HG02938 (cell line): ENCODE results near the gene WASF3.

Experiments used
- ATAC-seq: cut with Tn5 transposase; IDR thresholded peaks from one replicate; pipeline ENCODE4 v1.9.1; 2021; ENCODE audit warnings: mild to moderate bottlenecking, moderate library complexity; ENCODE audit not compliant: unreplicated experiment

Gene WASF3

DNA sequence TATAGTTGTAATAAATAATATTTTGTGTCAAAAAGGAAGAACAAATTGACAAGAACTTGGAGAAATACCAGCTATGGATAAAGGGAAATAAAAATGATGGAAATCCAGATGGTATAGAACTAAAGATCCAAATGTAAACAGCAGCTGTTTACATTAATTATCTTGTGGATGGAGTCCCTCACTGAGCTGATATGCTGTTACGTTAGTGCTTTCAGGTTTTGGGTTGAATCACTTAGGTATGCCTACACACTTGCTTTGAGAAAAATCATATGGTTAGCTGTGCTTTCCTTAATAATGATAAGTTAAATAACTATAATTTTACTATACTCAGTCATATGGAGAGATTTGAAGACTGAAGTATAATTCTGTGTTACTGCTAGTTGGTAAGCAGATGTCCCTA lies 27.7 kb downstream of the WASF3 start:
- ATAC-seq: no peak

DNA sequence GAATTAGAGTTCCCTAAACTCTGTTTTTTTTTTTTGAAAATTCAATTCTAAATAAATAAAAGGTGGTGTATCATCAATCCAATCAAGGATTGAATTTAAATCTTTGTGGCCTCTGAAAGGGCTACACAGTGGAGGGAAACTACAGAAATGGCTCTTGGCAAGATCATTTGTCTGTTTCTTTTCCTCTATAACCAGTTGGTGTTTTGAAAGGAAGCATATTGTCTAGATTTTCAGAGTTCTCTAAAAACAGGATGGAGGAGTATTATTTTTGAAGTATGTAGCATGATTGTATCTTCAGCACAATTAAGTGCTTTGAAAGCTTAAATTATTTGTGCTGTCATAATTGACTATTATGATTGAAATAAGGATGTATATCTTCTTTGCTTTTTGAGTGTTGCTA lies 29.8 kb downstream of the WASF3 start:
- ATAC-seq: no peak

DNA sequence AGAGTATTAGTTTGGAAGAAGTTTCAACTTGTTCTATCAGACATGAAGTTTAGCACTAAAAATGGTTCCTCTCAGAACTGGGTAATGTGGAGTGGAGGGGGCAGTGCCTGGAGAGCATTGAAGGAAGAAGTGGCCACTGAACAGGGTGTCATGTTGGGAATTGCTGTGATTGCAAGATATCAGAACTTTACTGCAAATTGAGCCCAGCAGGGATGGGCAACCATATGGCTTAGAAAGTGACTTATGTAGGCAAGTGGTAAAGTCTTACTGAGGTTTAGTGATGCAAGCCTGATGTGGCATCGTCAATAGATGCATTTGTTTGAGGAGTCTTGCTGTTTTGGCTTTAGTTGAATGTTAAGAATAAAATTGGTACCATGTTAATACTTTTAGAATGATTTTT lies 31.7 kb downstream of the WASF3 start:
- no peak for ATAC-seq

DNA sequence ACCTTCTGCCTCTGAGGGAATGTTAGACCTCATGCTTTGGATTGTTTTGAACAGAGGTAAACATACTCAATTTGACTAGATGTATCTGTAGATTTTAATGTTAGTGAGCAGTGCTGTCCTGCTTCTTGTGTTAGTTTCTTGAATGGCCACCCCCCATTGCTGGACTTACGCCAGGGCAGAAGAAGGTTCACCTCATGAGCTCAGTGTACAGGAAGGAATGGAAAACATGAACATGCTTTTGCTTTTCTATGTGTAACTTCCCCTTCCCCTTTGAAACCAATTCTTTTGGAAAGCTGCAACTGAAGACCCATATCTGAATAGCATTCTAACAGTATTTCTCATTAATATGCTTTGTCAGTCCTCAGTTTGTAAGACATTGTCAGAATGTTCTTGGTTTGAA lies 32.3 kb downstream of the WASF3 start:
- ATAC-seq: no peak

DNA sequence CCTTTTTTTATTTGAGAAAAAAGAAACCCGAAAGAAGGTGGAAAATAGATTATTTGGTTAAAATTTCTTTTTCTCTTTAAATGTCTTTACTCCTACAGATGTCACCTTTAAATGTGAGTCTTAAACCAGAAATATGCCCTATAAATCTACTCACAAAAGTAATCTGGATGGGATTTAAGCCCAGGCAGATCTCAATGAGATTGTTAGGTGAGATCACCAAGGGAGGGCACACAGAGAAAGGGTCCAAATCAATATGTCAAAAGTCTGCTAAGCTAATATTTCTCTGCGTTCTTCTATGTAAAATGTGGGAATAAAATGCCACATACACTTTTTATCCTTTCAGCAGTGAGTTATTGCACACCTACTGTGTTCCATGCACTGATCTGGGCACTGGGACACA lies 32.9 kb downstream of the WASF3 start:
- ATAC-seq: no peak

DNA sequence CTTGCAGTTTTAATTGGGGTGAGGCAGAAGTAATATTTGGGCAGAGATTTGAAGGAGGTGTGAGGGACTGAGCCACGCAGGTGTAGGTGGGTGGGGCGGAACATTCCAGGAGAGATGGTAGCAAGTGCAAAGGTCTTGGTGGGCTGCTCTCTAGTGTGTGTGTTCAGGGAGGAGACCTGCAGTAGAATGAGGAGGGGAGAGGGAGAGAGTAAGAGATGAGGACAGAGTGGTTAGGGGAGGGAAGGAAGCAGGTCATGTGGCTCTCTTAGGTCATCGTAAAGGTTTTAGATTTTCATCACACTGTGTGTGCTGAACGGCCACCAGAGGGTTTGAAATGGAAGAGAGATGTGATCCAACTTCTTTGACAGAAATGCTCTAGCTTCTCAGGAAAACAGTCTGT lies 33.5 kb downstream of the WASF3 start:
- no peak for ATAC-seq

DNA sequence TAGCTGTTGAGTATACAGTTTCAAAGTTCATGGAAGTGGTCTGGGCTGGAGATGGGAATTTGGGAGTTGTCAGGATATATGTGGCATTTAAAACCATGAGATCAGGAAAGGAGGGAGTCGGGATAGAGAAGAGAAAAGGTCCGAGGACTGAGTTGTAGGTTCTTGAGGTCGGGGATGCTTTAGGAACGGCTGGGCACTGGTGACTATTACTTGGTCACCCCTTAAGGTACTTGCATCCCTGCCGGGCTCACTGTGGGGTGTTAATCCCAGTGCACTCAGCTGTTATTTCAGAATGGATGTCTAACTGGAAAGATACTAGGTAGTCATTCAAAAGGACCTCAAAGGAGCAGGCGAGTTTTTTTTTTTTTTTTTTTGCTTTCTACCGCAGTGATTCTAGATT lies 34.2 kb downstream of the WASF3 start:
- no peak for ATAC-seq

DNA sequence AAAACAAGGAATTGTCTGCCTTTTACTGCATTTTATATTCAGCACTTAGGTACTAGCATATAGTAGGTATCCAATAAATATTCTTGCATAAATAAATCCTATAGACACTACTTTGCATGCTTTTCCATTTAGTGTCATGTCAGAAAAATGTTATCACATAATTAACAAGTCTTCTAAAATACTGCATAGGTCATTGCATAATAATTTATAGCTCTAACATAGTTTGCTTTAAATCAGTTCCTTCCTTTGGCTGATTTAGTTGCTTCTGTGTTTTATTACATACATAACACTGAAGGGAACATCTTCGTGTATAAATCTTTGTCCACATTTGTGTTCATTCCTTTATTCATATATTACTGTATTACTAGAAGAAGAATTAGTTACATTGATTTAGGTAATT lies 36.2 kb downstream of the WASF3 start:
- no peak for ATAC-seq

DNA sequence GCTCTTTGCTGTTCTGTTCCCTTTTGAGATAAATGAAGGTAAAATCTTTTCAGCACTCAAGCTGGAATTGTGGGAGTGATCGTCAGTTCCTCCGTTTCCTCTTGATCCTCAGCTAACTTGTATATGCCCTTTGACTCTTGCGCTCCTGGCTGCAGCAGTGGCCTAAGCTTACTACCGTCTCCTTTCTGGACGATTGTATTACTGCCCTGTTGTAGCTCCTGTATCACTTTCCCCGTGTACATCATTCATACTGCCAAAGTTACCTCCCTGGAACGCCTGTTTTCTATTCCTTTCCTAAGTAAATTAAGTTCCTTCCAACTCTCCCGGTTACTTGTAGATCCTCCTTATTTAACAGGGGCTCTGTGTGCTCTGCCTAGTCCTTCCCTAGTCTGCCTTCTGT lies 36.9 kb downstream of the WASF3 start:
- ATAC-seq: no peak

DNA sequence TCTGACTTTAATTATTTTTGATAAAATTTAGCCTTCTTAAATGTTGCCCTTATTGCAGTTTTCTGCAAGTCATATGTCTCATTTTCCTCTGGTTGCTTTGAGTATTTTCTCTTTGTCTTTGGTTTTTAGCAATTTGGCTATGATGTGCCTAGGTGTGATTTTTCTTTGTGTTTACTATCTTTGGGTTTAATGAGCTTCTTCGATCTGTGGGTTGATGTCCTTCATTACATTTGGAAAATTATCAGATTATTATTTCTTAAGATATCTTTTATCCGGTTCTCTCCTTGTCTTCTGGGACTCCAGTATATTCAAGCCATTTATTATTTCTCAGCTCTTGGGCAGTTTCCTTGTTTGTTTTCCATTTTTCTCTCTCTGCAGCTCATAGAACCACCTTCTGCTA lies 39.0 kb downstream of the WASF3 start:
- no peak for ATAC-seq

DNA sequence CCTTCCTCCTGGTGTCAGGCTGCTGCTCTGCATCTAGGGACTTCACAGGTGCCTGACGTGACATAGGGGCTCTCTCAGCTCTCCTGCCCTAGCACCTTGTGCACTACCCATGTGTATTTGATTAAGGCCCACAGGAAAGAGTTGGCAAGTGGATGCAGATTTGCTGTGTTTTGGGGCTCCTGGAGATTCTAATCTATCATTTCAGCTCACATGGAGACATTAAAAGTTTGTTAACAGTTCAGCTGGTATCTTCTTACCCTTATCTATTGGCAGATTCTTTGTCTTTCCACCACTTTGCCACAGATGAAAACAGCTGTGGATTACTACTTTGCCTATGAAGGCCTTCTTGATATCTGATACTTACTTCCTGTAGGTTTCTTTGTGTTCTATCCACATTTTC lies 41.9 kb downstream of the WASF3 start:
- no peak for ATAC-seq

DNA sequence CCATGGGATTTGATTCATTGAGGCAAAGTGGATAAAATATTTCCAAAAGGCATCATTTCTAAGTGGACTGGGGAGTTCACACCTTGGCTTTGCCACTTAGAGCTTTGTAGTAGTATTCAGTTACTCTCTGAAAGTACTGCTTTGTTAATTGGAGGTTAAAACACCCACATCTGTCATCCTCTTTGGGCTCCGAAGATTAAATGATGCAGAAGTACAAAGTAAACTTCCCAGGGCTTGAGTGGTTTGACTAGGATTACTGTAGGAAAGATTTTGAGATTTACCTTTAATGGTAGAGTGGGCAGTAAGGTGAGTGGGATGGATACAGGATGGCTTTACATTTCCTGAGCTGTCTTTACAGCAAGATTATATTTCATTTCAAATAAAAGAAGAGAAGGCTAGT lies 42.4 kb downstream of the WASF3 start:
- ATAC-seq: no peak

DNA sequence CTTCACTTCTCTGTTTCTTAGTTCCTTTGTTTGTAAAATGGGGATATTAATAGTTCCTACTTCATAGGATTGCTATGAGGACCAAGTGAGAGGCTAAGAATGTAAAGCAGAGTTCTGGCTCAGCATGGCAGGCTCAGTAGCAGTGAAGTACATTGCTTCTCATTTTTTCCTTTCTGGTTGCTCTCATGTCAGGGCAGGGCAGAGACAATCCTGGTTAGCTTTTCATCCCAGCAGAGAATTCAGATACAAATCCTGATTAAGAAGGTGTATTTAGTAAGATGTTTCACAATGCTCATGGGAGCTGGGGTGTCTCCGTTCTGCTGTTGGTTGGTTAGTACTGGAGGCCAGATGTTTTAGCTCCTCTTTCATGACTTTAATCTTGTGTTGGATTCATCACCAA lies 42.9 kb downstream of the WASF3 start:
- ATAC-seq: no peak

DNA sequence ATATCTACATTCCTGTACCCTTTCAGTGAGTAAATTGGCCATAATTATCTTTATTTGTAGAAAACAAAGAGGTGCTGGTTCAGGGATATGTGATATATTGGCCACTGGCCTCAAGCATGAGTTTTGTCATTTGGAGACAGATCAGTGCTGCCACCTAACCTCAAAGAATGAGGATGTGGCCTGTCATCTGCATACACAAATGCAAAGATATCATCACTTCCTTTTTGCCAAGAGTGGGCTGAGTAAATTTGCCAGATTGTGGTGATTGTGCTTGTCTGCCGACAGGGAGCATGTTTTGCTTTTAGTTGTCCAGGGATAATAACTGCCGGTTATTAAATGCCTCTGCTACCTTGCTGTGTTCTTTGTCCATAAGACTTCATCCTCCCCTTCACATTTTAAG lies 44.2 kb downstream of the WASF3 start:
- no peak for ATAC-seq

DNA sequence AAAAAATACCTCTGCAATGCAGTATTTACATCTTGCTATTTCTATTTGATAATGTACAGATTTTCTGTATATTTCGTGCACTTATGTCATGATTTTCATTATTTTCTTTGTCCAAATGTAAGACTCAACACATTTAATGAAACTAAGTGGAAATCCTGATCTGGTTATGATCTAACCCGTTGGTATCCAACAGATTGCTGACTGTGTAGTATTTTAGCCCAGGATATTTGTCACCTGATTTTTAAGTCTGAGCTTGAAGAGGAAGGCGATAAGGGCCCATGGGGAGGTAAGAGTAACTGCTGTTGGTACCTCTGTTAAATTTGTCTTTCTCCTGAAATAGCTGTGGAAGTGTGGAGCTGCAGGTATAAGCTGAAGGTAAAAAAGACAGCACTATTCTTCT lies 45.3 kb downstream of the WASF3 start:
- no peak for ATAC-seq

DNA sequence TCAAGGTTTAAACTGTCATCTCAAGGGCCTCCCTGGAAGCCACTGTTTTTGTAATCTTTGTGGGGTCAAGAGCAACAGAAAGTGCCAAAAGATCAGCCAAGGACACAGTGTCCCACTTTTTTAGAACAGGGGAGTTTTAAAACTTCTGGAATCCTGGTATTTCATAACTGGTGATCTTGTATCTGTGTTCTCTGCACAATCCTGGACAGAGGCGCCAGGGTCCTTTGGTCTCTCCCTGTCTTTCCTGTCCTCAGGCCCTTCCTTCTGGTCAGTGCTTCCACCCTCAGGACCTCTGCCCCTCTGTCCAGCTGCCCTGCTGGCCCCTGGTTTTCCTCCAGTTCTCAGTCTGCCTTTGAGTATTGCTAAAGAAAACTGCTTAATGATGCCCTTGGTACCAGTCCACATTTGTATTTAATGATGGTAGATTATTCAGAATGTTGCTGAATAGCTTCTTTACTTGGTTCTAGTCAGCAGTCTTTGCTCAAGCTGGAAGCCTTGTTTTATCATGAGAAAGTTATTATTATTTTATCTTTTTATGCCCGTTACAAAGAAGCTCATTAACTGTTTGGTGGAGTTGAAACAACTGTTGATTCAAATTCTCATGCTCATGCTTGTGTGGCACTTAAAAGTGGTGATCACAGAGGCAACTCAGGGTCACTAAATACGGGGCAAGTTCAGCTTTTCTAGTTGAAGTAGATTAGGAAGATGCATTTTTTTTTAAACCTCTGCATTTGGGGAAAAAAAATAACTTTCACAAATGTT lies 47.5 kb downstream of the WASF3 start:
- no peak for ATAC-seq

DNA sequence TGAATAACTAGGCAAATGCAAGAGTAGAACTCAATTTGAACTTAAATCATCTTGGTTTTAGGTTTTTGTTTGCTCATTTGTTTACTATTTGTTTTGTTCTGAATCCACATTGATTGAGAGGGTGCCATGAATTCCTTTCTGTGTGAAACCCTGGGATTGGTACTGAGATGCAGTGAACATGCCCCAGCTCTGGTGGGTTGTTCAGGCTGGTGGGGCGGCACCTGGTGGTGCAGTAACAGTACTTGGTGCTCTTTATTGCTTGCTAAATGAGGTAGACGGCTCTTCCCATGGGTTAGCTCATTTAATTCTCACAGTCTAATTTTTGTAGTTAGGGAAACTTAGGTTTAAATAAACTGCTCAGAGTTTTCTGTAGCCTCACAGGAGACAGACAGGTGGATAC lies 48.4 kb downstream of the WASF3 start:
- no peak for ATAC-seq

DNA sequence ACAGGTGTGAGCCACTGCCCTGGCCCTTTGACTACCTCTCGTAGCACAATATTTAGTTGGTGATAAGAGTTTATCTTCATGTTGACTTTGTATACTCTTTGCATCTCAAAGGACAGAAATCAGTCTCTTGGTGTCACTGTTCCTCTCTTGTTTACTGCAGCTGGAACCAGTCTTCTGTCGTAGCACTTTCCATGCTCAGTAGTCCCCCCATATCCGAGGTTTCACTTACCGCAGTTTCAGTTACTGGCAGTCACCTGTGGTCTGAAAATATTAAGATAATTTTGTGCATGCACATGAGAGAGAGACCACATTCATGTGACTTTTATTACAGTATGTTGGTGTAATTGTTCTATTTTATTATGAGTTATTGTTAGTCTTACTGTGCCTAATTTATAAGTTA lies 49.1 kb downstream of the WASF3 start:
- ATAC-seq: no peak

DNA sequence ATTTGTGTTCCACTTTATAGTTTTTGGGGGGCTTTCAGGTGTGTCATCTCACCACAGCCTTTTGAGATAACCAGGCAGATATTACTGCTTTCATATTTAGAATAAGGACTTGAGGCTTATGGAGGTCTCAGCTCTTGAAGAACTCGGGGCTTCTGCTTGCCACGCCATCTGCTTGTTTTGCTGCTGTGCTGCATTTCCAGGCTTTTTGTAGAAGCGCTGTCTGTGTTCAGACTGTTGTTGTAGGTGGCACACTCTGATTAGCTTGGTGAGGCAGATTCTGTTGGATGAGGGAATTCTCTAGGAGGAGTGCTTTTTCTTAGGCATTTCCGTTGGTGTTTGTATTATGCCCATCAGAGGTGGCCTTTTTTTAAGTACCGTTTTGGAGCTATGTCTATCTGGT lies 57.2 kb downstream of the WASF3 start:
- no peak for ATAC-seq

DNA sequence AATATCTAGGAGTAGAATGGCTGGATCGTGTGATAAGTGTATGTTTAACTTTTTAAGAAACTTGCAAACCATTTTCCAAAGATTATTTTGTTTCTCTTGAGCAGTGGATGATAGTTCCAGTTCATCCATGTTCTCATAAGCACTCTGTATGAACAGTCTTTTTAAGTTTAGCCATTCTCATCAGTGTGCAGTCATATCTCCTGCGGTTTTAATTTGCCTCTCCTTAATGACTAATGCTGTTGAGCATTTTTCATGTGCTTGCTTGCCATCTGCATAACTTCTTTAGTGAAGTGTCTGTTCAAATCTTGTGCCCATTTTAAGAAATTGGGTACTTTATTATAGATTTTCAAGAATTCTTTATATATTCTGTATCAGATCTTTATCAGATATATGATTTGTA lies 58.6 kb downstream of the WASF3 start:
- no peak for ATAC-seq

DNA sequence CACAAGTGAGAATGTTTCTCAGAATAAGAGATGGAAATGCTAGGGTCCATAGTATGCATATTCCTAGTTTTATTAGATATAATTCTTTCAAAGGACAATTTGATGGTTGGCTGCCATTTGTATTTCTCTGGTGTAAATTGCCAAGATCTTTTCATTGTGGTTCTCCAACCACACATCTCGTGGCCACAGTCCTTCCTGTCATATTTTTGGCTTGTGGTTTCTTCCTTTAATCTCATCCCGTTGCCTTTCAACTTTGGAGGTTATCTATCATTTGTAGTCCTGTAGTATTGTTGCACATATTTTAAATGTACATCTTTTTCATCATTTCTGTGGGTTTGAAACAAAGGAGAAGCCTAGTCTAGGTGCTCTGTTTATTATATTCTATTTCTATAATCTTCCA lies 61.2 kb downstream of the WASF3 start:
- ATAC-seq: no peak

DNA sequence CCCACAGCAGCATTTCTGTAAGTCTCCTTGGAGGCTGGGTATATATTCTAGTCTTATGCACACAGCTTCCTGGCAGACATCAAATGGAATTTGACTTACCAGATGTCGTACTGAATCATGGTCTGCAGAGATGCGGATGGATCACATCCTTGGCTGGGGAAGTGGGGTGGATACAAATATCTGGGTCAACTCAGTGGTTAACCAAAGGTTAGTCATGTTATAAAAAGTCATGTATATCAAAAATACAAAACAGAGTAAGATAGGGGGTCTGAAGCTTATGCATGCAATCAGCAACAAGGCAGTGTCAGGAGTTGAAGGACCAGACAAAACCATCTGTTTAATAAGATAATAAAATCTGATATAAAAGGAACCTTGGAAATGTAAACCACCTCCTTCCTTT lies 61.9 kb downstream of the WASF3 start:
- ATAC-seq: no peak

DNA sequence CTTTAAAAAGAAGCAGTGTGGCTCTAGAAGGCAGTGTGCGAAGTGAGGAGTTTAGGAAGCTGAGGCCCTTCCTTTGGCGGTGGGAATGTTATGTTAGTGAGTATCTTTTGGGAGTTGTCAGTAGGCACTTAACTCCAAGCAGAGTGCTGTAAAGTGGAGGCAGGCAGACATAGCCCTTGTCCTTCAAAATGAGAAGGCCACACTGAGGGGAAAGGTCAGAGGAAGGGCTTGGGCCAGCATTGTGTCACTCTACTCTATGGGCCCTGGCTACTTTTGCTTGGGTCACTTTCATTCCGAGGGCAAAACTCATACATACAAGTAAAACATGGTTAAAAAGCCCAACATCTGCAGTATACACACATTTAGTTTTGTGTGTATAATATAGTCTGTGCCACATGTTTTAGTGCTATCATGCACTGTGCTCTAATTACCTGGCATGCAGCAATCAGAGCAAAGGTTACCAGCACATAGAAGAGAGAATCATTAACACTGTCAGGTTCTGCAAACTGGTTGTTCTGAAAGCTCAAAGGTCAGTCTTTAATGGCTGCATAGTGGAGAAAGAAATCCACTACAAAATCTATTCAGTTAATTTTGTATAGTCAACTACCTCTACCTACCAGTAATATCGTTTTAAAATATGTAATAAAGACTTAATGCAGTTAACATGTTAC lies 64.4 kb downstream of the WASF3 start:
- ATAC-seq: no peak
